NCI-H2029 (cell line): ENCODE measurements around the gene ARFGAP3.

ENCODE experiments used
- DNase-seq: peaks from one replicate; lab custom pipeline; 2025; lab: John Stamatoyannopoulos, UW

The ARFGAP3 gene

DNA sequence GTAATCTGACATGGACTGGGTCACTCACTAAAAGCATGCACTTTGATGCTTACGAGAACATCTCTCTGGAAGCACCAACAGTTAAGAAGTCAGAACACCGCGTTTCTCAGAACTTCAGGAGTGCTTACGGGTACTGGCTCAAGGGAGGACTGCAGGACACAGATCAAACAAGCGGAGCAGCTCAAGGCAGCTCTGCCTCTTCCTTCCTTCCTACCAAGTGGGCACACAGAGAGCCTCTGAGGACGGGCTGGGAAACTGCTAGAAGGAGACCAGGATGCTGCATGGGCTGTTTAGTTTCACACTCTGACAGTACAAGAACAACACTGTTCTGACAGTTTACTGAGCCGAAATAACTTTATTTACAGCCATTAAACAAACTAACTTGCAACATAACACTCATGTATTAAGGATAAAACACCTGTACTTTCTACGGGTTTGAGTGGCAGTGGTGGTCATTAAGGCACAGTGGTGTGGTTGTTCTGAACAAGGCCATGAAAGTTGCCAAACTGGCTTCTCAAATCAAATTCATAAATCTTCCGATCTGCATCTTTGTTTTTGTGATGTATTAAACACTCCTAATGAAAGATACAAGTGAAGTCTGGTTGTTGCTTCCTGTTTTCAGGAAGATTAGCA is 37.5 kb downstream of the ARFGAP3 start:
- DNase-seq, result no peak

DNA sequence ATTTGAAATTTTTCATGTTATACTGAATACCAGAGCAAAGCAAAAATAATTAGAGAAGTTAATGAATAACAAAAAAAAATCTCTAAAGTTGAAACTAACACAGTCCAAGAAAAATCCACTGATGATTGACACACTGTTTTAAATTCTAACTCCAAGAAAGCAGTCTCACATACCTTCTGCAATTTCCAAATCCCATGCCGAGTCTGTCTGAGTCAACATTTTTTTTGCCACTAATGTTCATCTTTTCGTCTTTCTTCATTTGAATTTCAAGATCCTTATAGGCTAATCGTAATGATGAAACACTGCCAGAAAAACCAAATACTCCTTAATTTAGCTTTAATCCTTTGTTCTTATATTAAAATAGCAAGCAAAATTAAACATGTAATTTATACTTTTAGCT is 39.5 kb downstream of the ARFGAP3 start:
- DNase-seq, result no peak

- no peak for DNase-seq
These were observed 40.7 kb downstream of the ARFGAP3 start for GRCh38 chr22:42816336-42816735.

DNA sequence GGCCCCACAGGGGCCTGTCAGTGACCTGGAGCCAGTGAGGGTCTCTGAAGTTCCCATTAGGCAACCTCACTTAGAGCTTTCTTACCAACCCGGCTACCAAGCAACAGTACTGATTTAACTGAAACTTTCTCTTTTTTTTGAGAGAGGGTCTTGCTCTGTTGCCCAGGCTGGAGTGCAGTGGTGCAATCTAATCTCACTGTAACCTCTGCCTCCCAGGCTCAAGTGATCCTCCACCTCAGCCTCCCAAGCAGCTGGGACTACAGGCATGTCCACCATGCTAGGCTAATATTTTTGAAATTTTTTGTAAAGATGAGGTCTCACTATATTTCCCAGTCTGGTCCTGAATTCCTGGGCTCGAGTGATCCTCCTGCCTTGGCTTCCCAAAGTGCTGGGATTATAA is 42.5 kb downstream of the ARFGAP3 start:
- DNase-seq, result no peak

- peak; percentile 80 for DNase-seq
These were observed 42.9 kb downstream of the ARFGAP3 start for GRCh38 chr22:42814215-42814614.

- DNase-seq, result no peak
These were observed 43.6 kb downstream of the ARFGAP3 start for GRCh38 chr22:42813501-42813900.

DNA sequence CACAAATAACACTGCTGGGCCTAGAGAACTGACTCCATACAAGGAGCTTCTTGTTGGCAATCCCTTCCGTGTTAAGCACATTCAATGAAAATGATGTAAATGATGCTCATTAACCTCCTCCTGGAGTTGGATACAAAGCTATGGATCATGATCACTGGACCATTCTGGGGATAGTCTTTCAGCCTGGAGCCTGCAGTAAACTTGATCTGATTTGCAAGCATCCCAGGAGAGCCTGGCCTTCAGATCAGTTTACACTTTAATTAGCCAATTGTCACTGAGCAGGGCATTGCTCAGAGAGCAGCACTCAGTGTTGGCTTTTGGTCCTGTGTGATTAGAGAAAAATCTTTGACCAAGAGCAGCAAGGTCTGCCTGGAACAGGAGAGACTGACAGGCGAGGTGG is 45.6 kb downstream of the ARFGAP3 start:
- DNase-seq, result peak; percentile 58

GRCh38 chr22:42808521-42808920 is 48.6 kb downstream of the ARFGAP3 start:
- no peak for DNase-seq

GRCh38 chr22:42807185-42807584 is 49.9 kb downstream of the ARFGAP3 start:
- no peak for DNase-seq

GRCh38 chr22:42805998-42806830 is 50.9 kb downstream of the ARFGAP3 start:
- DNase-seq, result peak; percentile 57

GRCh38 chr22:42805016-42805997 is 51.8 kb downstream of the ARFGAP3 start:
- DNase-seq, result peak; percentile 36

DNA sequence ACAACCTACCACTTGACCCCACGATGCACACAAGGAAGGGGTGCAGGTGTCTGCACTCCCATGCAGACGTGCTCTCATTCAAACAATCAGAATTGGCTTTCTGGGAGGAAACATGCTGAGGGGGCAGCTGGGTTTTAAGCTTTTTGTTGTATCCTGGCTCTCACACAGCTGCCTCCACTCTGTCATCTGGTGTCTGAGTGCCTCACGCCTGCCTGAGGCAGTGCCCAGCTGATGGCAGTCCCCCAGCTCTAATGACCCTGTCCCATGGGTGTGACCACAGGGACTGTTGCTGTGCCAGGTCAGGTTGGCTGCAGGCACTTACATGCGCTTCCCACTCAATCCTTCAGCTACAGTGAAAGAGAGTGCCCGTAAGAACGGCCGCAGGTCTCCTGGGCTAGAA is 53.7 kb downstream of the ARFGAP3 start:
- peak; percentile 85 for DNase-seq

GRCh38 chr22:42801252-42802080 is 55.6 kb downstream of the ARFGAP3 start:
- peak; percentile 58 for DNase-seq

- peak; percentile 96 for DNase-seq
These were observed 56.4 kb downstream of the ARFGAP3 start for GRCh38 chr22:42800451-42801251.

- DNase-seq, result peak; percentile 91
These were observed 57.3 kb downstream of the ARFGAP3 start for GRCh38 chr22:42799461-42800405.

- no peak for DNase-seq
These were observed 58.0 kb downstream of the ARFGAP3 start for GRCh38 chr22:42799061-42799460.

GRCh38 chr22:42797011-42797410 is 60.1 kb downstream of the ARFGAP3 start:
- no peak for DNase-seq

- DNase-seq, result no peak
These were observed 61.0 kb downstream of the ARFGAP3 start for GRCh38 chr22:42796081-42796480.
